K562 treated with DMSO at 1 percent for 48 hours (cell line): ENCODE measurements around the gene ZBTB26. TPM values are rescaled to one million over a fixed set of nuclear protein-coding genes. Genes with fewer than 3 reads are reported as not detected.

Experiments used
- total RNA-seq: library from RNA; unstranded; fragments of 300-600 nt; gene quantifications from 2 replicates; pipeline ENCODE4 v1.2.3, GENCODE V29; 2022; ENCODE audit warnings: low replicate concordance; ENCODE audit errors: extremely low read depth

The ZBTB26 gene, protein sequence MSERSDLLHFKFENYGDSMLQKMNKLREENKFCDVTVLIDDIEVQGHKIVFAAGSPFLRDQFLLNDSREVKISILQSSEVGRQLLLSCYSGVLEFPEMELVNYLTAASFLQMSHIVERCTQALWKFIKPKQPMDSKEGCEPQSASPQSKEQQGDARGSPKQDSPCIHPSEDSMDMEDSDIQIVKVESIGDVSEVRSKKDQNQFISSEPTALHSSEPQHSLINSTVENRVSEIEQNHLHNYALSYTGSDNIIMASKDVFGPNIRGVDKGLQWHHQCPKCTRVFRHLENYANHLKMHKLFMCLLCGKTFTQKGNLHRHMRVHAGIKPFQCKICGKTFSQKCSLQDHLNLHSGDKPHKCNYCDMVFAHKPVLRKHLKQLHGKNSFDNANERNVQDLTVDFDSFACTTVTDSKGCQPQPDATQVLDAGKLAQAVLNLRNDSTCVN
- total RNA-seq, result not detected in 2 replicates

DNA sequence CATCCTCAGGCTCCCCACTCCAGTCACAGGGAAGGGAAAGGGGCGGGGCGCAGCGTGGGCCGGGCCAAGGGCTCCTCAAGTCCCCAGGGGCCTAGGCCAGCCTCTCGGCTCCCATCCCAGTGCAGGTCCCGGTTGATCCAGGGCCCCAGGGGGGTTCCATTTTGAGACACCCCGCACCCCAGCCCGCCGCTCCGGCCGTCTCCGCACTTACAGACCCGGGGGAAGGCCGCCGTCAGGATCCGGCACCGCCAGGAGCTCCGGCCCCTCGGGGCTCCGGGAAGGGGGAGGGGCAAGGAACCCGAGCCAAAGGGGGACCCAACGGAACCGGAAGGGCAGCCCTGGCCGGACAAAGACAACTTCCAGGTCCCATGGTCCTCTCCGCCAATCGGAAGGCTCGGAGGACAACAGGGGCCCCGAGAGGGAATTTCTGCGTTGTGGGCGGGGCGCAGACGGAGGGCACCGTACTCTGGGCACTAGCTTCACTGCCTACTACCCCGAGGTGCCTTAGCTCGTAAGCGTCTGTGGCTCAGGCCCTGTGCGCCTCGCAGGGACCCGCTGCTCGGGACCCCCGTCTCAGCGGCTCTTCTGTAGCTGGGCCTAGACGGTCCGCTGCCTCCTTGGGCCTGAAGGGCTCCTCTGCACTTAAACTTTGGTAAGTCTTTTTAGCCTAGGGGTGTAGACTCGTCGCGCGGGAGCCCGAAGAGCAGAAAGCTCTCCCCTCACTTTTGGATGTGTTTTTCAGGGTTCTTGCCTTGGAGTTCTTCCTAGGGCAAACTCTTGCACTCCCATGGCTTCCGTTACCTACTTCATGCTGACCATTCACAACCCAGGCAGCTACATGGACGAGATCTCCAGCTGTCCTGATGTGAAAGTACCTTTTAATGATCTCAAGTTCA lies at the start of gene ZBTB26:
Gene ZBTB26 (minus strand): TSS at position 287 of the 896 bp plus-strand sequence. CDS start 11,578 bp downstream, outside the sequence.

DNA sequence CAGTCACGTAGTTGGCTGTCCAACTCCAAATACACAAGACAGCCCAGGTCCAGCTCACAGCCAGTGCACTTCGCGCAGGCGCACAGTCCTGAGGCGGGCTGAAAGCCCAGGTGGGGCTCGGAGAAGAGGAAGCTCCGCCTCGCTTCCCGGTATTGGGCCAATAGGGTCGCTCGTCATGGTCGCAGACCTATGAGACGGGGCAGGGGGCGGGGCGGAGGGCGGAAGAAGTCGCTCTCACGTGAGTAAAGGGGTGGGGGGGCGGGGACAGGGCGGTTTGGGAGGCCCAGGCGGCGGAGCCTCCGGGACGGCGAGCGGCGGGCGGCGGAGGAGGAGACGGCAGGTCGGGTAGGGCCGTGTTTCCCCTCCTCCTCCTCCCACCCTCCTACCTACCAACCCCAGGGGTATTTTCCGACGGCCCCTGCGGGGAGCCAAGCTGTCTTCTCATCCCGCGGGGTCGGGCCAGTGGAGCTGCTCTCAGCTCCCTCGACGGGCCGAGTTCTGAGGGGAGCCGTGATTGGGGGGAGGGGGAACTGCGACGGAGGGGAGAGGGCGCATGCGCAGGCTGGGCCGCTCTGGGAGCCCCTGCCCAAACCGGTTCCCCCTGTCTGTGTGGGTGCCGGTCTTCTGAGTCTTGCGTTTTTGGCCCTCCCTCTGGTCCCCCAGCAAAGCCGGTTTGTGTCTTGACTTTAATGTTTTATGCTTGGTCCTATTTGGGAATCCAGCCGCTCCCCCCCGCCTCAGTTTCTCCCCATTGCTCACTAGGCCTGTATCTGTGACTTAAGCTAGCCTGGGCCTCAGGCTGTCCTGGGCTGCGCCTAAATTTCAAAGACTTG lies 9.7 kb upstream of the ZBTB26 start, which contains the start of gene RABGAP1:
Gene RABGAP1 (plus strand): TSS at position 272 of the 833 bp plus-strand sequence. CDS start 16,040 bp downstream, outside the sequence.

DNA sequence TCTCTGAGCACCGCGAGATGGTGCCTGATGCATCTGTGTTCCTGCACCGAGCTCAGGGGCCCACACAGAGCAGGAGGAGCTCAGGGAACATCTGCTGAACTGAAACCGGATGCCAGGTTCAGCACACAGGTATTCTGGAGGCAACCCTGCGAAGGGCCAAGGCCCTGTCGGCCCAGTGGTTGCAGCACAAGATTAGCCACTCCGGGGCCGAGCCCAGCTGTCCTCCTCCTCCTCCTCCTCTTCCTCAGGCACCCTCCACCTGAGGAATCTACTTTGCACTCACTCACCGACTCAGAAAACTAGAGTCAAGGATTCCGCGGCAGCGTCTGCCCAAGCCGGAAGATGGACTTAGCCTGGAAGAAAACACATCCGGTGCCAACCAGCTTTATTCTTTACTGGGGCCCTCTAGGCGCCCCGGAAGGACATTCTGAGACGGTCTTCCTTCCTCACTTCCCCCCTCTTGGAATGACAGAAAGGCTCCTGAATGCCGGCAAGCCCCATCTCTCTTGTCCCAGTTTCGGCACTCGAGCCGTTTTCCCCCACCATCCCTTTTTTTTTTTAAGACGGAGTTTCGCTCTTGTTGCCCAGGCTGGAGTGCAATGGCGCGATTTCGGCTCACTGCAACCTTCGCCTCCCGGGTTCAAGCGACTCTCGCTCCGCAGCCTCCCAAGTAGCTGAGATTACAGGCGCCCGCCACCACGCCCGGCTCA lies 18.2 kb downstream of the ZBTB26 start, which contains the start of gene ZBTB6:
Gene ZBTB6 (minus strand): TSS at position 360 of the 710 bp plus-strand sequence. CDS start 1,251 bp downstream, outside the sequence.

DNA sequence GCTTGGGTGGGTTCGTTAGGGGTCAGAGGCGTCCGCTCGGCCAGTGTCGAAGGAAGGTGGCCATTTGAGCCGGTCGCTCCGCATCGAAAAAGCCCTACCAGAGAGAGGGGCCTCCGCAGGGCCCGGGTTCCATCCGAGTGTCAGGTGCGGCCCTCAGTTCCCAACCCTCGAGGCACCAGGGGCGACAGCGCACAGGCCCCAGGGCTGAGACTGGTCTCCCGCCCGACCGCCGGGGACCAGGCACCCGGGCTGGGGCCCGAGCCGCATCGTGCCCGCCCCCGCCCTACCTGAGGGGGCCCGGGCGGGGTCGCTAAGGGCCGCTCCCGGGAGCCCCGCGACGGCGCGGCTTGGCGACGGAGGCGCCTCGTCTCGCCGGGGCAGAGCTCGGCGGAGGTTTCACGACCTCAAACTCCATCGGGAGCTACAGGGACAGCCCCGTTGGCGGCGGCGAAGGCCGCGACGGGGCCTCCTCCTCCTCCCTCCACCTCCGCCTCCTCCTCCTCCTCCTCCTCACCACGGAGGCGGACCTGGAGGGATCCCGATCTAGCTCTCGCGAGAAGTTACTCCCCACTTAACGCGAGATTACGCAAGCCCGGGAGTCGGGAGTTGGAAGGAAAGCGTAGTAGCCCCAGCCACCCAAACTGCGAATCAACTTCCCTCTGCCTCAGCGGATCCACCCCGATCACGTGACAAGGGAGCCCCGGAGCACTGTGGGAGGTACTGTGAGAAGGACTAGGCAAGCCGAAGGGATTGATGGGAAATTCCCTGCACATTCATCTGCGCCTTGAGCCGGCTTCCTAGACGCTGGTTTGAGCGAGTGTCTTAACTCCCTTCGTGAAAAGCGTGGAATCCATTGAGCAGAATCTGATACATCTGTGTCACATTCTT lies 26.2 kb downstream of the ZBTB26 start, which contains the start of gene RC3H2:
Gene RC3H2 (minus strand): TSS at position 537 of the 888 bp plus-strand sequence. CDS start 7,850 bp downstream, outside the sequence.

Other genes starting within 250 kb of the ZBTB26 start
- gene OR1L4, start 207.5 kb downstream of the ZBTB26 start, total RNA-seq, result not detected in 2 replicates
- not detected in 2 replicates for gene OR1L6, start 189.2 kb downstream of the ZBTB26 start, total RNA-seq
- not detected in 2 replicates for gene OR5C1, start 142.6 kb downstream of the ZBTB26 start, total RNA-seq
- gene OR1K1, start 131.4 kb downstream of the ZBTB26 start, total RNA-seq, result not detected in 2 replicates
- gene PDCL, start 102.9 kb downstream of the ZBTB26 start, total RNA-seq, result not detected in 2 replicates
- not detected in 2 replicates for gene RC3H2, start 26.2 kb downstream of the ZBTB26 start, total RNA-seq
- gene ZBTB6, start 18.2 kb downstream of the ZBTB26 start, total RNA-seq, result not detected in 2 replicates
- not detected in 2 replicates for gene RABGAP1, start 9.5 kb upstream of the ZBTB26 start, total RNA-seq
- not detected in 2 replicates for gene GPR21, start 102.2 kb upstream of the ZBTB26 start, total RNA-seq